Measurements from ENCODE around the gene SGCE. TPM values are rescaled to one million over a fixed set of nuclear protein-coding genes. Genes with fewer than 3 reads are reported as not detected.
A peak's percentile ranks its signal among the peaks of the same experiment; 100 is the strongest.
"Not testable (repeated sequence)": the region's sequence is repeated elsewhere in the genome, so short reads cannot be mapped to it uniquely, and the experiment has no call there.

The SGCE gene
- total RNA-seq (10 to 100 TPM; 13.0 to 24.6 (median 15.8) TPM), polyA plus RNA-seq (10 to 100 TPM in 1 of 2 donors, 1 to 10 TPM in 1; 9.8 to 38.5 TPM)

GRCh38 chr7:94655848-94656657 is at the start of gene SGCE:
Gene SGCE, minus strand, starts transcription at chr7:94656133. Its CDS starts 35 bp downstream, at chr7:94656098.
- peak within 1 kb of the TSS; percentile 15 to 67 (median 57) for H3K27ac ChIP-seq
- intact Hi-C loops (cut with DNase I) = no loop called here
- H3K4me3 ChIP-seq = peak within 1 kb of the TSS; percentile 16 to 52 (median 34)
- no peak for FAIRE-seq
- peak; percentile 59 to 85 (median 76) for DNase-seq
- H3K9me3 ChIP-seq = no peaks in the 10 kb centered on the region
- peaks cover 0 to 7% (median 0%) of the 10 kb centered on the region in 3 donors for H3K4me1 ChIP-seq
- ATAC-seq = peak; percentile 35 to 68 (median 52)
- H3K36me3 ChIP-seq = no peaks in the 10 kb centered on the region
- TF ChIP-seq CTCF (IDR thresholded peaks at IDR 0.05) = peak; percentile 11 to 41 (median 38)
- WGBS, 2 donors = 26 to 28% methylated on average over 55 to 63 of the region's 63 CpGs
- peaks cover 0 to 27% (median 5%) of the 10 kb centered on the region in 4 donors for H3K27me3 ChIP-seq

GRCh38 chr7:94705155-94706021 is 49.5 kb upstream of the SGCE start:
- H3K36me3 ChIP-seq; H3K4me1 ChIP-seq; ATAC-seq; FAIRE-seq; H3K27me3 ChIP-seq; H3K9me3 ChIP-seq; H3K4me3 ChIP-seq; intact Hi-C loops (cut with DNase I); H3K27ac ChIP-seq: not testable (repeated sequence)
- DNase-seq = peak in 1 of 6 donors; percentile 48
- whole genome bisulfite sequencing, 2 donors = 96% methylated on average over 35 to 39 of the region's 39 CpGs

- 73 to 78% methylated on average over 1 of the region's 1 CpG for WGBS, 2 donors
Observed at GRCh38 chr7:94701555-94701973, 45.6 kb upstream of the SGCE start.

GRCh38 chr7:94700926-94701554 is 45.1 kb upstream of the SGCE start:
- no peak for FAIRE-seq
- no peak for TF ChIP-seq CTCF (IDR thresholded peaks at IDR 0.05)
- ATAC-seq = no peak

More at GRCh38 chr7:94701555-94701973, 45.6 kb upstream of the SGCE start:
- H3K4me3 ChIP-seq = no peak overlapping the region
- no peak for TF ChIP-seq CTCF (IDR thresholded peaks at IDR 0.05)
- H3K27ac ChIP-seq = peak overlapping the region; percentile 4 to 56 (median 28)
- no peaks in the 10 kb centered on the region for H3K9me3 ChIP-seq
- intact Hi-C loops (cut with DNase I) = no loop called here
- ATAC-seq (peak; percentile 38 to 69 (median 58)), FAIRE-seq (no peak), DNase-seq (no peak)
- no peaks in the 10 kb centered on the region for H3K36me3 ChIP-seq
- no peaks in the 10 kb centered on the region for H3K27me3 ChIP-seq
- H3K4me1 ChIP-seq = peaks cover 4 to 9% (median 4%) of the 10 kb centered on the region in 3 donors

GRCh38 chr7:94698275-94698674 is 42.3 kb upstream of the SGCE start:
- intact Hi-C loops (cut with DNase I) = no loop called here
- Histone ChIP-seq H3K4me3 (no peak overlapping the region), H3K27ac (no peak overlapping the region), H3K9me3 (no peaks in the 10 kb centered on the region), H3K27me3 (no peaks in the 10 kb centered on the region), H3K36me3 (no peaks in the 10 kb centered on the region), H3K4me1 (peaks cover 4 to 9% (median 4%) of the 10 kb centered on the region in 3 donors)
- ATAC-seq (peak; percentile 51 to 80 (median 66)), DNase-seq (no peak), FAIRE-seq (no peak)
- 39 to 45% methylated on average over 2 of the region's 2 CpGs for WGBS, 2 donors
- no peak for TF ChIP-seq CTCF (IDR thresholded peaks at IDR 0.05)

More at GRCh38 chr7:94700926-94701554, 45.1 kb upstream of the SGCE start:
- no peaks in the 10 kb centered on the region for H3K27me3 ChIP-seq
- H3K27ac ChIP-seq = peak overlapping the region in 2 of 4 donors; percentile 45 to 56
- intact Hi-C loops (cut with DNase I) = no loop called here
- no peak overlapping the region for H3K4me3 ChIP-seq
- H3K9me3 ChIP-seq = no peaks in the 10 kb centered on the region
- H3K4me1 ChIP-seq = peaks cover 4 to 9% (median 4%) of the 10 kb centered on the region in 3 donors
- DNase-seq = no peak
- no peaks in the 10 kb centered on the region for H3K36me3 ChIP-seq
